Neuronal stem cell (in vitro differentiated cells): ENCODE data around the gene RNF123.

Experiments
- DNase-seq: peaks from one replicate; pipeline ENCODE4 v3.0.0-alpha.2; 2013; ENCODE audit warnings: low spot score
- H2AFZ ChIP-seq: one replicate; pipeline ENCODE4 v1.6.1; 2013; ENCODE audit warnings: mild to moderate bottlenecking, low read length, inconsistent platforms
- H2AK5ac ChIP-seq: 2 replicates; pipeline ENCODE4 v1.6.1; 2013; ENCODE audit warnings: low read depth, mild to moderate bottlenecking, inconsistent platforms, low read length, moderate library complexity, mixed read lengths
- H2BK120ac ChIP-seq: 2 replicates; pipeline ENCODE4 v1.6.1; 2013; ENCODE audit warnings: low read depth, mild to moderate bottlenecking, inconsistent platforms, low read length, moderate library complexity, mixed read lengths
- H2BK12ac ChIP-seq: one replicate; pipeline ENCODE4 v1.6.1; 2013; ENCODE audit warnings: low read length, inconsistent platforms
- H2BK15ac ChIP-seq: 2 replicates; pipeline ENCODE4 v1.6.1; 2013; ENCODE audit warnings: mild to moderate bottlenecking, low read length, inconsistent platforms, mixed read lengths
- H2BK5ac ChIP-seq: one replicate; pipeline ENCODE4 v1.6.1; 2013; ENCODE audit warnings: inconsistent platforms, mild to moderate bottlenecking, low read length, moderate library complexity
- H3K14ac ChIP-seq: one replicate; pipeline ENCODE4 v1.6.1; 2013; ENCODE audit warnings: low read length, inconsistent platforms
- H3K18ac ChIP-seq: 2 replicates; pipeline ENCODE4 v1.6.1; 2013; ENCODE audit warnings: low read length, inconsistent platforms
- H3K23ac ChIP-seq: 2 replicates; pipeline ENCODE4 v1.6.1; 2013; ENCODE audit warnings: low read depth, mild to moderate bottlenecking, mixed read lengths, low read length, inconsistent platforms; ENCODE audit not compliant: poor library complexity
- H3K27ac ChIP-seq: replicated peaks from 3 replicates; pipeline ENCODE4 v1.5.1; 2013; ENCODE audit warnings: low read length, inconsistent platforms
- H3K27me3 ChIP-seq, 3 experiments: 2 replicates each; pipeline ENCODE4 v1.6.1; 2013; ENCODE audit warnings: low read length in 3 of 3, mild to moderate bottlenecking in 2 of 3, inconsistent platforms in 1 of 3, low read depth in 1 of 3, mixed read lengths in 1 of 3, moderate library complexity in 1 of 3; ENCODE audit not compliant: control insufficient read depth in 3 of 3, insufficient read depth in 3 of 3
- H3K36me3 ChIP-seq, 2 donors: replicated peaks in 1 of 2; 2 replicates each; pipeline ENCODE4 v1.6.1; 2013; ENCODE audit warnings: low read length in 2 of 2; ENCODE audit not compliant: control insufficient read depth in 2 of 2, insufficient read depth in 2 of 2
- H3K4ac ChIP-seq: 2 replicates; pipeline ENCODE4 v1.6.1; 2013; ENCODE audit warnings: inconsistent platforms, mild to moderate bottlenecking, low read length, moderate library complexity
- H3K4me1 ChIP-seq, 2 donors: 1 replicate in 1 of 2; 2 replicates in 1 of 2; pipeline ENCODE4 v1.6.1; 2013; ENCODE audit warnings: low read length in 2 of 2, low read depth in 1 of 2; ENCODE audit not compliant: control insufficient read depth in 2 of 2, insufficient read depth in 1 of 2
- H3K4me2 ChIP-seq: one replicate; pipeline ENCODE4 v1.6.1; 2013; ENCODE audit warnings: mild to moderate bottlenecking, low read length, inconsistent platforms; ENCODE audit not compliant: insufficient read depth, poor library complexity, severe bottlenecking
- H3K4me3 ChIP-seq, 2 donors: 2 replicates each; pipeline ENCODE4 v1.5.1; 2013; ENCODE audit warnings: low read length in 2 of 2, mild to moderate bottlenecking in 2 of 2, inconsistent platforms in 1 of 2, moderate library complexity in 1 of 2
- H3K79me1 ChIP-seq: one replicate; pipeline ENCODE4 v1.6.1; 2013; ENCODE audit warnings: low read depth, mild to moderate bottlenecking, inconsistent platforms, low read length, moderate library complexity
- H3K9ac ChIP-seq: one replicate; pipeline ENCODE4 v1.6.1; 2013; ENCODE audit warnings: mild to moderate bottlenecking, low read depth, low read length, inconsistent platforms; ENCODE audit not compliant: poor library complexity
- H3K9me3 ChIP-seq, 2 donors: replicated peaks in 1 of 2; 2 replicates each; pipeline versions ENCODE3 to v1.6.1; 2013; ENCODE audit warnings: low read length in 2 of 2, mild to moderate bottlenecking in 2 of 2, inconsistent platforms in 1 of 2, low read depth in 1 of 2, mixed read lengths in 1 of 2, moderate library complexity in 1 of 2; ENCODE audit not compliant: control insufficient read depth in 2 of 2, insufficient read depth in 1 of 2
- H4K8ac ChIP-seq: one replicate; pipeline ENCODE4 v1.6.1; 2013; ENCODE audit warnings: low read depth, mild to moderate bottlenecking, inconsistent platforms, low read length, moderate library complexity
- H4K91ac ChIP-seq: one replicate; pipeline ENCODE4 v1.6.1; 2013; ENCODE audit warnings: low read length, low read depth, mild to moderate bottlenecking, inconsistent platforms; ENCODE audit not compliant: poor library complexity
- WGBS, 2 donors: extraction: QIAGEN DNeasy Blood & Tissue Kit; methylation state at CpG; one replicate each; pipeline ENCODE4 v1.1.7; 2013; ENCODE audit warnings: missing lambda C conversion rate in 2 of 2, mixed read lengths in 1 of 2; ENCODE audit not compliant: insufficient read length in 2 of 2, insufficient replicate concordance in 1 of 2; ENCODE audit errors: extremely low coverage in 2 of 2; 5-methylcytosine and 5-hydroxymethylcytosine counted together

The RNF123 gene

GRCh38 chr3:49652218-49652902 lies 37.0 kb upstream of the RNF123 start:
- no peak for DNase-seq
- Histone ChIP-seq H3K18ac (peak overlapping the region; percentile 48), H3K9me3 (no peaks in the 10 kb centered on the region), H3K4me3 (no peak overlapping the region), H2BK15ac (peak overlapping the region; percentile 58), H4K91ac (no peak overlapping the region), H3K4me2 (no peak overlapping the region), H3K4ac (no peak overlapping the region), H3K79me1 (peaks cover 2% of the 10 kb centered on the region), H2BK12ac (no peak overlapping the region), H2BK5ac (no peak overlapping the region), H4K8ac (no peak overlapping the region), H3K23ac (peak overlapping the region; percentile 43), H3K27me3 (no peaks in the 10 kb centered on the region), H2AFZ (no peak overlapping the region), H2AK5ac (peak overlapping the region; percentile 74), H3K4me1 (peaks cover 0 to 2% of the 10 kb centered on the region in 2 donors), H2BK120ac (no peak overlapping the region), H3K36me3 (peaks cover 0 to 43% of the 10 kb centered on the region in 2 donors), H3K27ac (no peak overlapping the region), H3K14ac (no peak overlapping the region), H3K9ac (peak overlapping the region; percentile 30)
- no CpG with 5 or more reads among the region's 36 CpGs for WGBS, 2 donors

GRCh38 chr3:49652903-49653415 lies 36.4 kb upstream of the RNF123 start:
- Histone ChIP-seq H2AK5ac (no peak overlapping the region), H3K4me3 (no peak overlapping the region), H3K9me3 (no peaks in the 10 kb centered on the region), H4K91ac (no peak overlapping the region), H2BK12ac (no peak overlapping the region), H2BK120ac (no peak overlapping the region), H2AFZ (no peak overlapping the region), H3K4ac (no peak overlapping the region), H3K36me3 (peaks cover 0 to 43% of the 10 kb centered on the region in 2 donors), H3K18ac (no peak overlapping the region), H3K23ac (no peak overlapping the region), H3K79me1 (peaks cover 2% of the 10 kb centered on the region), H3K9ac (peak overlapping the region; percentile 30), H3K27ac (no peak overlapping the region), H4K8ac (no peak overlapping the region), H2BK5ac (no peak overlapping the region), H2BK15ac (no peak overlapping the region), H3K4me2 (no peak overlapping the region), H3K27me3 (no peaks in the 10 kb centered on the region), H3K4me1 (peaks cover 0 to 2% of the 10 kb centered on the region in 2 donors), H3K14ac (no peak overlapping the region)
- WGBS, 2 donors, result no CpG with 5 or more reads among the region's 21 CpGs
- no peak for DNase-seq

GRCh38 chr3:49653621-49654020 lies 35.7 kb upstream of the RNF123 start:
- no peak overlapping the region for H2BK15ac ChIP-seq
- H2AFZ ChIP-seq, result no peak overlapping the region
- no peak overlapping the region for H3K4me3 ChIP-seq
- no peak overlapping the region for H3K4me2 ChIP-seq
- DNase-seq, result no peak
- H2BK120ac ChIP-seq, result no peak overlapping the region
- H2AK5ac ChIP-seq, result no peak overlapping the region
- H3K79me1 ChIP-seq, result peaks cover 2% of the 10 kb centered on the region
- peaks cover 0 to 2% of the 10 kb centered on the region in 2 donors for H3K4me1 ChIP-seq
- H3K23ac ChIP-seq, result peak overlapping the region; percentile 65
- peaks cover 0 to 43% of the 10 kb centered on the region in 2 donors for H3K36me3 ChIP-seq
- peak overlapping the region; percentile 57 for H3K18ac ChIP-seq
- H4K91ac ChIP-seq, result no peak overlapping the region
- H3K27ac ChIP-seq, result no peak overlapping the region
- no peaks in the 10 kb centered on the region for H3K27me3 ChIP-seq
- H4K8ac ChIP-seq, result no peak overlapping the region
- no peak overlapping the region for H3K9ac ChIP-seq
- H3K9me3 ChIP-seq, result no peaks in the 10 kb centered on the region
- H2BK5ac ChIP-seq, result peak overlapping the region; percentile 24
- no CpG with 5 or more reads among the region's 8 CpGs for WGBS, 2 donors
- peak overlapping the region; percentile 71 for H3K14ac ChIP-seq
- no peak overlapping the region for H2BK12ac ChIP-seq
- H3K4ac ChIP-seq, result no peak overlapping the region

- Histone ChIP-seq H2AK5ac (peak overlapping the region; percentile 56), H2BK12ac (peak overlapping the region; percentile 58), H4K91ac (no peak overlapping the region), H3K36me3 (peaks cover 0 to 43% of the 10 kb centered on the region in 2 donors), H3K79me1 (peaks cover 2% of the 10 kb centered on the region), H3K27ac (no peak overlapping the region), H3K23ac (peak overlapping the region; percentile 20), H3K27me3 (no peaks in the 10 kb centered on the region), H4K8ac (no peak overlapping the region), H3K18ac (no peak overlapping the region), H3K14ac (no peak overlapping the region), H3K9me3 (no peaks in the 10 kb centered on the region), H2AFZ (no peak overlapping the region), H3K9ac (peak overlapping the region; percentile 60), H3K4me2 (no peak overlapping the region), H3K4me1 (peaks cover 0 to 2% of the 10 kb centered on the region in 2 donors), H2BK5ac (peak overlapping the region; percentile 75), H2BK120ac (no peak overlapping the region), H3K4me3 (peak overlapping the region in 1 of 2 donors; percentile 43), H2BK15ac (peak overlapping the region; percentile 49), H3K4ac (peak overlapping the region; percentile 37)
- WGBS, 2 donors, result no CpG with 5 or more reads among the region's 17 CpGs
- DNase-seq, result no peak
Measured at GRCh38 chr3:49654176-49654825, 35.1 kb upstream of the RNF123 start.
